ENCODE data around the gene STARD8. TPM values are rescaled to one million over a fixed set of nuclear protein-coding genes. Genes with fewer than 3 reads are reported as not detected.

The STARD8 gene
- total and polyA plus RNA-seq, 2 donors (not counting 1 experiment from before 2014, with no cell fraction given): 0.33 to 0.54 TPM

DNA sequence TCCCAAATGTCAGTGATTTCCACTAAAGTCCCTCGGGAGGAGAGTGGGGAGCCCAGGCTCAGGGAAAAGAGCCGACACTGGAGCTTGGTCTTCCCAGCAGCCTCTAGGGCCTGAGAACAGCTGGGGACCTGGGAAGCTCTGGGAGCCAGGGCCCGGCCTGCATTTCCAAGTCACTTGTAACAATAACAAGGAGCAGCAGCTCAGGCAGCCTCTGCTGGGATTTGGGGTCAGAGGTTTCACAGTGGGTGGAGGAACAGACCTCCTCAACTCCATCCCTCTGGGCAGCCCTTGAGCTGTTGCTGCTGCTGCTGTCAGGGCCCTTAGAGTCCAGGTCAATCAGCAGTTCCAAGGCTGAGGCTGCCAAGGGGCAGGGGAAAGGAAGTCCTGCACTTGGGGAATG lies 11.1 kb downstream of the STARD8 start:
- CTCF ChIA-PET: no interaction called here
- Histone ChIP-seq H3K79me2 (ENCODE audit: control insufficient read depth, insufficient read depth, low read length) (no peaks in the 10 kb centered on the region), H3K4me1 (ENCODE audit: control insufficient read depth in 2 of 2, insufficient read depth in 2 of 2, low read length in 2 of 2) (no peaks in the 10 kb centered on the region), H3K4me3 (ENCODE audit: control extremely low read depth in 1 of 5, extremely low read depth in 1 of 5, insufficient read depth in 1 of 5, low read depth in 2 of 5, low read length in 4 of 5) (no peak overlapping the region), H4K20me1 (ENCODE audit: control insufficient read depth, insufficient read depth, low read length, poor library complexity, severe bottlenecking) (no peaks in the 10 kb centered on the region), H2AFZ (ENCODE audit: insufficient read depth, low read depth, low read length, poor library complexity, severe bottlenecking) (no peak overlapping the region), H3K4me2 (replicated peaks; ENCODE audit: low read depth, low read length, poor library complexity, severe bottlenecking) (no peak overlapping the region), H3K9ac (ENCODE audit: low read length) (no peak overlapping the region), H3K27me3 (replicated peaks in 1 of 4; ENCODE audit: control extremely low read depth in 1 of 4, control insufficient read depth in 3 of 4, insufficient read depth in 4 of 4, low read length in 3 of 4) (no peaks in the 10 kb centered on the region), H3K9me3 (ENCODE audit: control extremely low read depth in 1 of 3, control insufficient read depth in 2 of 3, insufficient read depth in 1 of 3, low read length in 2 of 3) (no peaks in the 10 kb centered on the region), H3K36me3 (replicated peaks in 1 of 2; ENCODE audit: control extremely low read depth in 1 of 2, control insufficient read depth in 1 of 2, extremely low read depth in 1 of 2, insufficient read depth in 2 of 2, low read length in 1 of 2) (no peaks in the 10 kb centered on the region), H3K27ac (ENCODE audit: low read length in 2 of 2) (no peak overlapping the region)
- DNase-seq: no peak
- H3K27me3 Mint-ChIP-seq: no peaks in the 10 kb centered on the region
- 90% methylated on average over 2 of the region's 3 CpGs for WGBS (ENCODE audit: insufficient coverage)
- no peak overlapping the region for H3K27ac Mint-ChIP-seq
- no peak for ATAC-seq (ENCODE audit: low read depth)
- no peak overlapping the region for H3K4me3 Mint-ChIP-seq
- intact Hi-C loops (cut with micrococcal nuclease): no loop called here
- no peak for TF ChIP-seq EZH2 (IDR thresholded peaks at IDR 0.05; ENCODE audit: borderline replicate concordance, insufficient read depth, low read depth, low read length, poor library complexity, severe bottlenecking)
- TF ChIP-seq, protein P1, sequence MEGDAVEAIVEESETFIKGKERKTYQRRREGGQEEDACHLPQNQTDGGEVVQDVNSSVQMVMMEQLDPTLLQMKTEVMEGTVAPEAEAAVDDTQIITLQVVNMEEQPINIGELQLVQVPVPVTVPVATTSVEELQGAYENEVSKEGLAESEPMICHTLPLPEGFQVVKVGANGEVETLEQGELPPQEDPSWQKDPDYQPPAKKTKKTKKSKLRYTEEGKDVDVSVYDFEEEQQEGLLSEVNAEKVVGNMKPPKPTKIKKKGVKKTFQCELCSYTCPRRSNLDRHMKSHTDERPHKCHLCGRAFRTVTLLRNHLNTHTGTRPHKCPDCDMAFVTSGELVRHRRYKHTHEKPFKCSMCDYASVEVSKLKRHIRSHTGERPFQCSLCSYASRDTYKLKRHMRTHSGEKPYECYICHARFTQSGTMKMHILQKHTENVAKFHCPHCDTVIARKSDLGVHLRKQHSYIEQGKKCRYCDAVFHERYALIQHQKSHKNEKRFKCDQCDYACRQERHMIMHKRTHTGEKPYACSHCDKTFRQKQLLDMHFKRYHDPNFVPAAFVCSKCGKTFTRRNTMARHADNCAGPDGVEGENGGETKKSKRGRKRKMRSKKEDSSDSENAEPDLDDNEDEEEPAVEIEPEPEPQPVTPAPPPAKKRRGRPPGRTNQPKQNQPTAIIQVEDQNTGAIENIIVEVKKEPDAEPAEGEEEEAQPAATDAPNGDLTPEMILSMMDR (IDR thresholded peaks at IDR 0.05): no peak
- no peaks in the 10 kb centered on the region for H3K4me1 Mint-ChIP-seq
- POLR2A ChIA-PET: no interaction called here
- H3K9me3 Mint-ChIP-seq (ENCODE audit: insufficient read depth): no peaks in the 10 kb centered on the region

DNA sequence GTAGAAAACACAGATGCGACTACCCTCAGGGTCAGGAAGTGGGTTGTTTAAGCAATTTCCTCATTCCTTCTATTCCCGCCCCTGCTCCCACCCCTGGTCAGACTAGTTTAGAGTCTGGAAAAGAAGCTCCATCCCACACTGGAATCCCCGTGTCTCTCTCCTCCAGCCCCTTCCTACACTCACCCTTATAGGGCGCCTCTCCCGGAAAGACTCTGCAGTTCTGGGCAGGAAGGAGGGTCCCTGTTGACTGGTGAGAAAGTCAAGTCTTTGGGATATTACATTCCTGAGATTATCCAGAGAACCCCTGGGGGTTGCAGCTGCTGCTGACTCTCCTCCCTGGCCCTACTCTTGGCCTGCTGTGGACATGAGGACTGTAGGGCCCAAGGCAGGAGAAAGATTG lies 11.9 kb downstream of the STARD8 start:
- ATAC-seq (ENCODE audit: low read depth): no peak
- Mint-ChIP-seq H3K27me3 (no peaks in the 10 kb centered on the region), H3K4me1 (no peaks in the 10 kb centered on the region), H3K9me3 (ENCODE audit: insufficient read depth) (no peaks in the 10 kb centered on the region), H3K4me3 (no peak overlapping the region), H3K27ac (no peak overlapping the region)
- TF ChIP-seq, protein P1 (IDR thresholded peaks at IDR 0.05): no peak
- TF ChIP-seq EZH2 (IDR thresholded peaks at IDR 0.05; ENCODE audit: borderline replicate concordance, insufficient read depth, low read depth, low read length, poor library complexity, severe bottlenecking): no peak
- Histone ChIP-seq H3K4me1 (ENCODE audit: control insufficient read depth in 2 of 2, insufficient read depth in 2 of 2, low read length in 2 of 2) (no peaks in the 10 kb centered on the region), H2AFZ (ENCODE audit: insufficient read depth, low read depth, low read length, poor library complexity, severe bottlenecking) (no peak overlapping the region), H4K20me1 (ENCODE audit: control insufficient read depth, insufficient read depth, low read length, poor library complexity, severe bottlenecking) (no peaks in the 10 kb centered on the region), H3K36me3 (replicated peaks in 1 of 2; ENCODE audit: control extremely low read depth in 1 of 2, control insufficient read depth in 1 of 2, extremely low read depth in 1 of 2, insufficient read depth in 2 of 2, low read length in 1 of 2) (no peaks in the 10 kb centered on the region), H3K4me2 (replicated peaks; ENCODE audit: low read depth, low read length, poor library complexity, severe bottlenecking) (no peak overlapping the region), H3K9ac (ENCODE audit: low read length) (no peak overlapping the region), H3K79me2 (ENCODE audit: control insufficient read depth, insufficient read depth, low read length) (no peaks in the 10 kb centered on the region), H3K9me3 (ENCODE audit: control extremely low read depth in 1 of 3, control insufficient read depth in 2 of 3, insufficient read depth in 1 of 3, low read length in 2 of 3) (no peaks in the 10 kb centered on the region), H3K27ac (ENCODE audit: low read length in 2 of 2) (no peak overlapping the region), H3K4me3 (ENCODE audit: control extremely low read depth in 1 of 5, extremely low read depth in 1 of 5, insufficient read depth in 1 of 5, low read depth in 2 of 5, low read length in 4 of 5) (no peak overlapping the region), H3K27me3 (replicated peaks in 1 of 4; ENCODE audit: control extremely low read depth in 1 of 4, control insufficient read depth in 3 of 4, insufficient read depth in 4 of 4, low read length in 3 of 4) (no peaks in the 10 kb centered on the region)
- intact Hi-C loops (cut with micrococcal nuclease): no loop called here
- ChIA-PET POLR2A (no interaction called here), CTCF (no interaction called here)
- DNase-seq: no peak
- no CpG with 5 or more reads among the region's 5 CpGs for WGBS (ENCODE audit: insufficient coverage)

All from B cell (primary cell).